ENCODE results near the gene SDF4. TPM values are rescaled to one million over a fixed set of nuclear protein-coding genes. Genes with fewer than 3 reads are reported as not detected.

Gene SDF4
- total and polyA plus RNA-seq, 2 of the 13 experiments (the other 11 are each of a cell fraction or from before 2014, with no cell fraction given): 80.8 to 107 TPM

DNA sequence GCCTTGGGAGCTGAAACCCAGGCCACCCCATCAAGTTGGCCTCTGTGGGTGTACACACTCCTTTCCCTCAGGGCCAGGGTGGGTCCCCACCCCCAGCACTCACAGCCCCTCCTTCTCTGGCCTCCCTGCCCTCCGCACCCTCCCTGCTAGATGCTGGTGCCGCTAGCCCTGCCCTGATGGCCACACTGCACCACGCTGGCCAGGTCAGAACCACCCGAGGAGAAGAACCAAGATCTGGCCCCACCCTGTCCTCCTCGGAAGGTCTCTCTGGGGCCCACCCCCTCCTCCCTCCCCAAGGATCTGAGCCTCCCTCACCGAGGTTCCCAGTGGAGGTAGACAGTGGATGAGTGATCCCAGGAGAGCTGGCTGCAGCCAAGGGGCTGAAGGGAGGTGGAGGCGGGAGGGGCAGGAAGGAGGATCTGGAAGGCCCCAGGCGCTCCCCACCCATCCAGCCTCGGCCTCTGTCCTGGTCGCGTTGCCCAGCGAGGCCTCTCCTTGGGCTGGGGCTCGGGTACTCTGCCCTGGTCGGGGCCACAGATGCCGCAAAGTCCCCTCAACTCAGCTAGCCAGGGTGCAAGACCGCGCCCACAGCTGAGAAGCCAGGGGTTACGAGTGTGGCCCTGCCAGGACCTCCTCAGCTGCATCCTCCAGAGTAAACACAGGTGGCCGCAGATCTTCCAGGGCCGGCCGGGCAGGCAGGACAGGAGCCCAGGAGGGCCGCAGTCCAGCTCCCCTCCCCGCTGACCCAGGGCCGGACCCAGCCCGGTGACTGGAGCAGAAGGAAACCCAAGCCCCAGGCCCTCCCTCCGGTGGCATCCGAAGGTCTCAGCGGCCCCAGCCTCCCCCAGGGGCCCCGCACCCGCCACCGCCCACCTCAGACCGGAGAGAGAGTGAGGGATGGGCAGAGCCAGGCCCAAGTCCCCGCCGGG is 5.4 kb upstream of the SDF4 start (continued):
- TF ChIP-seq RXRA (CRISPR knock-in tag; IDR thresholded peaks at IDR 0.05): no peak
- no peak for TF ChIP-seq ZFP90 (CRISPR knock-in tag; IDR thresholded peaks at IDR 0.05; ENCODE audit: borderline replicate concordance)
- TF ChIP-seq PRMT3 (CRISPR knock-in tag; IDR thresholded peaks at IDR 0.05; ENCODE audit: borderline replicate concordance, low read depth): no peak; the same call in 1 of the 2 replicates
- no peak for TF ChIP-seq FOXA1 (IDR thresholded peaks at IDR 0.05)
- peak; percentile 82 for TF ChIP-seq FOXA1 (CRISPR knock-in tag; IDR thresholded peaks at IDR 0.05)
- 0 out of 2 replicates have a peak, but pooled peaks have one; percentile 17 for TF ChIP-seq TAF1 (CRISPR knock-in tag; IDR thresholded peaks at IDR 0.05)
- TF ChIP-seq HDAC1 (CRISPR knock-in tag; IDR thresholded peaks at IDR 0.05): peak; percentile 43; the same call in 1 of the 2 replicates
- 0 out of 2 replicates have a peak, but pooled peaks have one; percentile 0 for TF ChIP-seq ZIK1 (CRISPR knock-in tag; IDR thresholded peaks at IDR 0.05; ENCODE audit: borderline replicate concordance, low read depth)
- TF ChIP-seq ZFX (CRISPR knock-in tag; IDR thresholded peaks at IDR 0.05; ENCODE audit: low read depth): no peak
- peak; percentile 61; the same call in 1 of the 2 replicates for TF ChIP-seq ZNF253 (CRISPR knock-in tag; IDR thresholded peaks at IDR 0.05; ENCODE audit: borderline replicate concordance)
- no peak for TF ChIP-seq ZNF546 (CRISPR knock-in tag; conservative IDR thresholded peaks at IDR 0.05)
- TF ChIP-seq THAP9 (CRISPR knock-in tag; IDR thresholded peaks at IDR 0.05; ENCODE audit: borderline replicate concordance): no peak; the same call in 1 of the 2 replicates
- no peak for TF ChIP-seq ZBTB40 (IDR thresholded peaks at IDR 0.05)
- no peak for TF ChIP-seq ZBTB40 (CRISPR knock-in tag; IDR thresholded peaks at IDR 0.05)
- no peak for TF ChIP-seq EZH2 (conservative IDR thresholded peaks at IDR 0.05; ENCODE audit: low read depth, low read length)
- TF ChIP-seq DRAP1 (CRISPR knock-in tag; IDR thresholded peaks at IDR 0.05): no peak
- TF ChIP-seq ZNF468 (CRISPR knock-in tag; IDR thresholded peaks at IDR 0.05): no peak
